GM12801 (cell line): ENCODE data around the gene SH3D21.

Experiments used
- CTCF ChIP-seq: IDR thresholded peaks from one replicate; pipeline ENCODE4 v1.5.1; 2011; ENCODE audit warnings: control low read depth; ENCODE audit not compliant: insufficient read length; ENCODE audit errors: extremely low read depth

Gene SH3D21

GRCh38 chr1:36303650-36304360 is 2.4 kb upstream of the SH3D21 start:
- TF ChIP-seq CTCF: no peak

- TF ChIP-seq CTCF: no peak
Observed at GRCh38 chr1:36304521-36304920, 1.6 kb upstream of the SH3D21 start.

GRCh38 chr1:36304970-36305914 is 926 bp upstream of the SH3D21 start:
- TF ChIP-seq CTCF: no peak

GRCh38 chr1:36305915-36306209 is 306 bp upstream of the SH3D21 start:
- TF ChIP-seq CTCF: no peak

- no peak for TF ChIP-seq CTCF
Observed at GRCh38 chr1:36306902-36307456, 811 bp downstream of the SH3D21 start.

- TF ChIP-seq CTCF: no peak
Observed at GRCh38 chr1:36307601-36308330, 1.6 kb downstream of the SH3D21 start.

GRCh38 chr1:36309397-36309796 is 3.2 kb downstream of the SH3D21 start:
- TF ChIP-seq CTCF: no peak
